Inferior parietal cortex (tissue), 1 donor: ENCODE results near the gene ATAD3A.

Experiments
- DNase-seq: peaks from one replicate; pipeline ENCODE4 v3.0.0-alpha.2; 2016; ENCODE audit errors: extremely low spot score

The ATAD3A gene

GRCh38 chr1:1582585-1583346 lies 70.8 kb downstream of the ATAD3A start:
- DNase-seq = no peak

GRCh38 chr1:1583347-1584010 lies 71.5 kb downstream of the ATAD3A start:
- no peak for DNase-seq
